Activated CD4-positive, alpha-beta T cell treated with anti-CD3 and anti-CD28 coated beads, Interleukin-2, amount 10 ng/mL, durations not matched to agents 24 days and 14 days (primary cell): ENCODE results near the gene BUB1B. TPM values are rescaled to one million over a fixed set of nuclear protein-coding genes. Genes with fewer than 3 reads are reported as not detected.

Source experiments
- DNase-seq: peaks from one replicate; pipeline ENCODE4 v3.0.0; 2022
- H3K27ac Mint-ChIP-seq: one replicate; pipeline ENCODE4 v1.8.0; 2022; ENCODE audit warnings: mild to moderate bottlenecking, mixed read lengths
- H3K27me3 Mint-ChIP-seq: one replicate; pipeline ENCODE4 v1.8.0; 2022; ENCODE audit warnings: mixed read lengths
- H3K36me3 Mint-ChIP-seq: one replicate; pipeline ENCODE4 v1.8.0; 2022; ENCODE audit warnings: low read depth, mild to moderate bottlenecking, mixed read lengths
- H3K4me1 Mint-ChIP-seq: one replicate; pipeline ENCODE4 v1.8.0; 2021; ENCODE audit warnings: mixed read lengths
- H3K4me3 Mint-ChIP-seq: one replicate; pipeline ENCODE4 v1.8.0; 2022; ENCODE audit warnings: mild to moderate bottlenecking, moderate library complexity, mixed read lengths
- H3K9me3 Mint-ChIP-seq: one replicate; pipeline ENCODE4 v1.8.0; 2021; ENCODE audit warnings: mixed read lengths
- intact Hi-C: fragments of 100-400 bp; cut with micrococcal nuclease; formaldehyde crosslinking; loops from one replicate; pipeline ENCODE4 v1.15.1; 2023
- total RNA-seq: library from RNA; stranded (reverse); gene quantifications from 2 replicates; pipeline ENCODE4 v1.2.3, GENCODE V29; 2022

Gene BUB1B
- total RNA-seq, 1 donor from 2014 or later, result 69.3 TPM

DNA sequence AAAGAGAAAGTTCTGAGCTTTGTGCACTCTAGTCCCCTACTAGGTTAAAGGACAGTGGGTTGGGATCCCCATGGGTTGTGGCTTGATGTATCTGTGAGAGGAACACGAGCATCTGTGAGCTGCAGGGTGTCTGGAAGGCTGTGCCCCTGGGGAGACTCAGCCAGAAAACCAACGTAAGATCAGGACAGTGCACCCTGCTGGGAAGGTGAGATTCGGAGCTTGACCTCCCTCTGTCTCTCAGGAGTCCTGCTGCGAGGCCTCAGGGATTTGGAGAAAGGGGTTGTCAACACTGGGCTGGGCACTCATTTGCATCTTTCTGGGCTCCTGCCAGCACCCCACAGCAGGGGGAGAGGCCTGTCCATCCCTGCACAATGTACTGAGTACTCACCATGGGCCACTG, 106.8 kb downstream of the BUB1B start:
- DNase-seq, result no peak
- H3K27me3 Mint-ChIP-seq, result peaks cover 9% of the 10 kb centered on the region
- H3K27ac Mint-ChIP-seq, result no peak overlapping the region
- H3K9me3 Mint-ChIP-seq, result no peaks in the 10 kb centered on the region
- H3K36me3 Mint-ChIP-seq, result no peaks in the 10 kb centered on the region
- H3K4me3 Mint-ChIP-seq, result no peak overlapping the region
- intact Hi-C loops, result no loop called here
- H3K4me1 Mint-ChIP-seq, result no peaks in the 10 kb centered on the region

DNA sequence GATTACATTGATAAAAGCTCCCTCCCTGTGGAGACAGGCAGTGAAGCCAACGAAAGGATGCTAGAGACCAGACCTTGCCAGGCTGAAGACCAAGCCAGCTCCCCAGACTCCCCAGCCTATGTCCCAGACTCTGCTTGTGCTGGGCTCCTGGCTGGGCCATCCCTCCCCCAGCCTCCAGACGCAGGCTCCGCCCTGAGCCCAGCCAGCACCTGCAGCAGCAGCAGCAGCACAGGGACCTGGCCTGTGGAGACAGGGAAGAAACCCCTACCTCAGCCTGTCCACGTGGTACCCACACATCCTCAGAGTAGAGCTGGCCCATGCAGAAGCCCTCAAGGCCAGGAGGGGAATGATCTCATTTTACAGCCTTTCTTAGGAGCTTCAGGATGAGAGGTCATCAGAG, 108.7 kb downstream of the BUB1B start:
- H3K27ac Mint-ChIP-seq, result no peak overlapping the region
- no peaks in the 10 kb centered on the region for H3K9me3 Mint-ChIP-seq
- no peaks in the 10 kb centered on the region for H3K36me3 Mint-ChIP-seq
- peaks cover 1% of the 10 kb centered on the region for H3K4me1 Mint-ChIP-seq
- H3K4me3 Mint-ChIP-seq, result no peak overlapping the region
- DNase-seq, result no peak
- H3K27me3 Mint-ChIP-seq, result no peaks in the 10 kb centered on the region
- intact Hi-C loops, result no loop called here

DNA sequence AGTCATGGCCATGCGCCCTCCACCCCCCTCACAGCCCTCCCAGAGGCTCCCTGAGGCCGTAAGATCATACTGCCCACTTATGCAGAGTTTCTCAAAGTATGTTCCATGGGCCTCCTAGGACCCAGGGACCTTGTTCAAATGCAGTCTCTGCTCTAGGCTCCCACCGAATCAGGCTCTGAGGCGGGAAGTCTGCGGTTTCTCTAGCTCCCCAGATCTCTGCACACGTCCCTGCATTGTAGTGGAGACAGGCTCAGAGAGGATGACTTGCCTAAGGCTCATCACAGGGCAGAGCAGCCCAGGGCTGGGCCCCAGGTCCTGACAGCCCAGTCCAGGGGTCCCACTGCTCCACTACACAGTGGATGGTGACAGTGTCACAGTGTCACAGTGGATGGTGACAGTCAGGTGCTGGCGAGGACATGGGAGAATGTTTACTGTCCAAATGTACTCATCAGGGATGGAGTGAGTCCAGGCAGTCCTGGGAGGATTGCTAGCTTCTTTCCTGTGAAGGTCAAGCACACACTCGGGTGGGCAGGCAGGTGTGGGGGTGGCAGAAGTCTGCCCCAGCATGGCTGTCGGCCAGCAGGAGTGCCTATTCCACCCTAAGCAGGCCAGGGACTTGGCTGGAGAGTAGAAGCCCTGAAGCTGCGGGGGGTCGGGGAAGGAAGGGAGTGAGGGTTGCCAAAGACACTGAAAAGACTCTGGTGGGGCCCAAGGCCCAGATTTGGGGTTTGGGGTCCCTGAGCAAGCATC, 109.6 kb downstream of the BUB1B start:
- no peak overlapping the region for H3K27ac Mint-ChIP-seq

More for the DNA sequence above, 109.6 kb downstream of the BUB1B start:
- H3K4me3 Mint-ChIP-seq, result no peak overlapping the region
- no peak for DNase-seq
- intact Hi-C loops, result no loop called here
- H3K9me3 Mint-ChIP-seq, result no peaks in the 10 kb centered on the region
- no peaks in the 10 kb centered on the region for H3K36me3 Mint-ChIP-seq
- peaks cover 4% of the 10 kb centered on the region for H3K4me1 Mint-ChIP-seq
- H3K27me3 Mint-ChIP-seq, result no peaks in the 10 kb centered on the region

Other genes starting within 250 kb of the BUB1B start
- gene GPR176, start 240.8 kb upstream of the BUB1B start, total RNA-seq, result 0.14 and 0.33 TPM in 2 replicates
- 49.1 and 51.5 TPM in 2 replicates for gene EIF2AK4, start 227.0 kb upstream of the BUB1B start, total RNA-seq
- 153 and 155 TPM in 2 replicates for gene SRP14, start 121.9 kb upstream of the BUB1B start, total RNA-seq
- 8.4 and 9.1 TPM in 2 replicates for gene BMF, start 52.2 kb upstream of the BUB1B start, total RNA-seq
- gene PAK6, start 78.0 kb downstream of the BUB1B start, total RNA-seq, result 0.33 and 0.54 TPM in 2 replicates
- not detected in 2 replicates for gene ANKRD63, start 122.0 kb downstream of the BUB1B start, total RNA-seq
- 82.7 and 95.7 TPM in 2 replicates for gene PLCB2, start 146.9 kb downstream of the BUB1B start, total RNA-seq
- 22.8 and 23.3 TPM in 2 replicates for gene INAFM2, start 162.6 kb downstream of the BUB1B start, total RNA-seq
- gene CCDC9B, start 179.9 kb downstream of the BUB1B start, total RNA-seq, result 0.21 and 0.54 TPM in 2 replicates
- not detected in 2 replicates for gene PHGR1, start 190.0 kb downstream of the BUB1B start, total RNA-seq
- 0.02 and 0.05 TPM in 2 replicates for gene DISP2, start 197.2 kb downstream of the BUB1B start, total RNA-seq
- gene KNSTRN, start 221.7 kb downstream of the BUB1B start, total RNA-seq, result 50.4 and 52.9 TPM in 2 replicates
- gene IVD, start 244.7 kb downstream of the BUB1B start, total RNA-seq, result 66.6 and 70.7 TPM in 2 replicates